Right cardiac atrium (tissue), 5 donors: ENCODE measurements around the gene PTTG1IP. TPM values are rescaled to one million over a fixed set of nuclear protein-coding genes. Genes with fewer than 3 reads are reported as not detected.

Experiments
- ATAC-seq, 2 donors: fragments of 200-7000 bp; cut with Tn5 transposase; one replicate each; pipeline versions ENCODE4 v1.8.0 to v1.9.1; 2020; ENCODE audit warnings: moderate library complexity in 2 of 2, mild to moderate bottlenecking in 1 of 2
- DNase-seq, 3 donors: peaks; one replicate each; pipeline ENCODE4 v3.0.0-alpha.2; 2020
- H3K27ac ChIP-seq: one replicate; pipeline ENCODE4 v1.5.1; 2013; ENCODE audit warnings: mild to moderate bottlenecking, low read length, control low read depth, moderate library complexity
- H3K27me3 ChIP-seq: one replicate; pipeline ENCODE4 v1.6.1; 2013; ENCODE audit not compliant: control insufficient read depth, insufficient read depth
- H3K4me1 ChIP-seq: one replicate; pipeline ENCODE4 v1.6.1; 2013; ENCODE audit warnings: low read length; ENCODE audit not compliant: control insufficient read depth, insufficient read depth
- H3K4me3 ChIP-seq: one replicate; pipeline ENCODE4 v1.5.1; 2013; ENCODE audit warnings: low read length, control low read depth
- H3K9me3 ChIP-seq: one replicate; pipeline ENCODE4 v1.6.1; 2013; ENCODE audit warnings: low read length; ENCODE audit not compliant: control insufficient read depth
- WGBS: extraction: QIAGEN DNeasy Blood & Tissue Kit; methylation state at CpG from one replicate; pipeline ENCODE4 v1.1.7; 2013; 5-methylcytosine and 5-hydroxymethylcytosine counted together
- intact Hi-C, 4 donors: fragments of 100-400 bp; cut with DNase I; formaldehyde crosslinking; loops; one replicate each; pipeline versions ENCODE4 v1.11.0 to v1.14.0; 2022 to 2023
- polyA plus RNA-seq: library from polyadenylated mRNA; stranded (reverse); fragments of 200-250 nt; gene quantifications from one replicate; pipeline ENCODE4 v1.2.3, GENCODE V29; 2013
- total RNA-seq, 4 donors: library from RNA; stranded (reverse); fragmentation: NEBNext Ultra II Directional; extraction: Animal tissue kit (Norgen Biotek cat#: 25700); gene quantifications; one replicate each; pipeline ENCODE4 v1.2.1, GENCODE V29; 2021
- donor health status: healthy with polysubstance abuse.
- donor health status: DM: no; HTN: yes; CAD: no.
- donor health status: DM: no; HTN: no; CAD: no.
- donor health status: DM: no; HTN: yes; CAD: no; lungs with severe emphysema.
- donor health status: DM: yes; HTN: yes; CAD: no.

The PTTG1IP gene
- total and polyA plus RNA-seq, 5 donors = 172 to 206 (median 195) TPM

- no peak overlapping the region for H3K27ac ChIP-seq
- intact Hi-C loops = no loop called here
- no peaks in the 10 kb centered on the region for H3K27me3 ChIP-seq
- peaks cover 7% of the 10 kb centered on the region for H3K4me1 ChIP-seq
- ATAC-seq (no peak), DNase-seq (no peak)
- H3K4me3 ChIP-seq = no peak overlapping the region
- WGBS = 89% methylated on average over 16 of the region's 16 CpGs
- no peaks in the 10 kb centered on the region for H3K9me3 ChIP-seq
These were observed 16.2 kb downstream of the PTTG1IP start for GRCh38 chr21:44857127-44857892.

GRCh38 chr21:44856131-44856530 is 17.4 kb downstream of the PTTG1IP start:
- Histone ChIP-seq H3K27ac (no peak overlapping the region), H3K4me1 (peaks cover 4% of the 10 kb centered on the region), H3K9me3 (no peaks in the 10 kb centered on the region), H3K27me3 (no peaks in the 10 kb centered on the region), H3K4me3 (no peak overlapping the region)
- ATAC-seq (no peak), DNase-seq (no peak)
- intact Hi-C loops = no loop called here
- 91% methylated on average over 17 of the region's 17 CpGs for WGBS

GRCh38 chr21:44855572-44855971 is 17.9 kb downstream of the PTTG1IP start:
- H3K9me3 ChIP-seq = no peaks in the 10 kb centered on the region
- peaks cover 4% of the 10 kb centered on the region for H3K4me1 ChIP-seq
- DNase-seq (no peak), ATAC-seq (peak in 1 of 2 donors; percentile 5)
- peak overlapping the region; percentile 5 for H3K27ac ChIP-seq
- H3K27me3 ChIP-seq = no peaks in the 10 kb centered on the region
- intact Hi-C loops = no loop called here
- no peak overlapping the region for H3K4me3 ChIP-seq
- 87% methylated on average over 14 of the region's 14 CpGs for WGBS

- intact Hi-C loops = loop anchor here in 1 of 4 donors (5.0 kb wide), 1 partner anchor 38 kb away; the partner anchor contains the start of gene SUMO3
- H3K27ac ChIP-seq = peak overlapping the region; percentile 8
- no peak for DNase-seq
- peak in 1 of 2 donors; percentile 8 for ATAC-seq
- H3K9me3 ChIP-seq = no peaks in the 10 kb centered on the region
- H3K4me3 ChIP-seq = no peak overlapping the region
- WGBS = 65% methylated on average over 31 of the region's 31 CpGs
- peaks cover 4% of the 10 kb centered on the region for H3K4me1 ChIP-seq
- no peaks in the 10 kb centered on the region for H3K27me3 ChIP-seq
These were observed 18.6 kb downstream of the PTTG1IP start for GRCh38 chr21:44854664-44855446.

GRCh38 chr21:44854391-44854663 is 19.2 kb downstream of the PTTG1IP start:
- Histone ChIP-seq H3K9me3 (no peaks in the 10 kb centered on the region), H3K27ac (peak overlapping the region; percentile 19), H3K4me3 (no peak overlapping the region), H3K4me1 (peaks cover 4% of the 10 kb centered on the region), H3K27me3 (no peaks in the 10 kb centered on the region)
- intact Hi-C loops = loop anchor here in 1 of 4 donors (5.0 kb wide), 1 partner anchor 37 kb away; the partner anchor contains the start of gene SUMO3
- 80% methylated on average over 14 of the region's 14 CpGs for WGBS
- ATAC-seq = no peak
- DNase-seq = no peak

- intact Hi-C loops = loop anchor here in 1 of 4 donors (5.0 kb wide), 1 partner anchor 36 kb away; the partner anchor contains the start of gene SUMO3
- Histone ChIP-seq H3K4me3 (no peak overlapping the region), H3K27me3 (no peaks in the 10 kb centered on the region), H3K27ac (peak overlapping the region; percentile 61), H3K4me1 (peaks cover 4% of the 10 kb centered on the region), H3K9me3 (no peaks in the 10 kb centered on the region)
- ATAC-seq (peak; percentile 57 to 73), DNase-seq (peak in 2 of 3 donors; percentile 47 to 82)
- WGBS = 75% methylated on average over 34 of the region's 34 CpGs
These were observed 19.7 kb downstream of the PTTG1IP start for GRCh38 chr21:44853601-44854390.

- no peak for ATAC-seq
- Histone ChIP-seq H3K9me3 (no peaks in the 10 kb centered on the region), H3K27me3 (no peaks in the 10 kb centered on the region), H3K27ac (no peak overlapping the region), H3K4me3 (no peak overlapping the region), H3K4me1 (peaks cover 8% of the 10 kb centered on the region)
- intact Hi-C loops = loop anchor here in 1 of 4 donors (5.0 kb wide), 1 partner anchor 34 kb away; the partner anchor contains the start of gene SUMO3
- no peak for DNase-seq
- WGBS = 78% methylated on average over 26 of the region's 26 CpGs
These were observed 22.4 kb downstream of the PTTG1IP start for GRCh38 chr21:44850905-44851657.

- DNase-seq = peak in 2 of 3 donors; percentile 6 to 39
- intact Hi-C loops = loop anchor here in 1 of 4 donors (5.0 kb wide), 1 partner anchor 33 kb away; the partner anchor contains the start of gene SUMO3
- 86% methylated on average over 20 of the region's 20 CpGs for WGBS
- ATAC-seq = no peak
- Histone ChIP-seq H3K27me3 (no peaks in the 10 kb centered on the region), H3K4me1 (peaks cover 7% of the 10 kb centered on the region), H3K9me3 (no peaks in the 10 kb centered on the region), H3K27ac (no peak overlapping the region), H3K4me3 (no peak overlapping the region)
These were observed 23.2 kb downstream of the PTTG1IP start for GRCh38 chr21:44850208-44850800.

GRCh38 chr21:44849616-44850130 is 23.8 kb downstream of the PTTG1IP start:
- Histone ChIP-seq H3K4me3 (no peak overlapping the region), H3K9me3 (no peaks in the 10 kb centered on the region), H3K27me3 (no peaks in the 10 kb centered on the region), H3K4me1 (peaks cover 7% of the 10 kb centered on the region), H3K27ac (no peak overlapping the region)
- WGBS = 84% methylated on average over 12 of the region's 12 CpGs
- no peak for ATAC-seq
- intact Hi-C loops = loop anchor here in 1 of 4 donors (5.0 kb wide), 1 partner anchor 32 kb away; the partner anchor contains the start of gene SUMO3
- DNase-seq = peak in 1 of 3 donors; percentile 51
